Measurements from ENCODE around the gene KHDC4.

The KHDC4 gene

GRCh38 chr1:155919801-155920200 lies 14.4 kb downstream of the KHDC4 start:
- TF ChIP-seq, protein P1, sequence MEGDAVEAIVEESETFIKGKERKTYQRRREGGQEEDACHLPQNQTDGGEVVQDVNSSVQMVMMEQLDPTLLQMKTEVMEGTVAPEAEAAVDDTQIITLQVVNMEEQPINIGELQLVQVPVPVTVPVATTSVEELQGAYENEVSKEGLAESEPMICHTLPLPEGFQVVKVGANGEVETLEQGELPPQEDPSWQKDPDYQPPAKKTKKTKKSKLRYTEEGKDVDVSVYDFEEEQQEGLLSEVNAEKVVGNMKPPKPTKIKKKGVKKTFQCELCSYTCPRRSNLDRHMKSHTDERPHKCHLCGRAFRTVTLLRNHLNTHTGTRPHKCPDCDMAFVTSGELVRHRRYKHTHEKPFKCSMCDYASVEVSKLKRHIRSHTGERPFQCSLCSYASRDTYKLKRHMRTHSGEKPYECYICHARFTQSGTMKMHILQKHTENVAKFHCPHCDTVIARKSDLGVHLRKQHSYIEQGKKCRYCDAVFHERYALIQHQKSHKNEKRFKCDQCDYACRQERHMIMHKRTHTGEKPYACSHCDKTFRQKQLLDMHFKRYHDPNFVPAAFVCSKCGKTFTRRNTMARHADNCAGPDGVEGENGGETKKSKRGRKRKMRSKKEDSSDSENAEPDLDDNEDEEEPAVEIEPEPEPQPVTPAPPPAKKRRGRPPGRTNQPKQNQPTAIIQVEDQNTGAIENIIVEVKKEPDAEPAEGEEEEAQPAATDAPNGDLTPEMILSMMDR (IDR thresholded peaks at IDR 0.05), result no peak
- H3K4me1 ChIP-seq, result peaks cover 0 to 7% (median 1%) of the 10 kb centered on the region in 4 donors
- H3K27ac ChIP-seq, result no peak overlapping the region

DNA sequence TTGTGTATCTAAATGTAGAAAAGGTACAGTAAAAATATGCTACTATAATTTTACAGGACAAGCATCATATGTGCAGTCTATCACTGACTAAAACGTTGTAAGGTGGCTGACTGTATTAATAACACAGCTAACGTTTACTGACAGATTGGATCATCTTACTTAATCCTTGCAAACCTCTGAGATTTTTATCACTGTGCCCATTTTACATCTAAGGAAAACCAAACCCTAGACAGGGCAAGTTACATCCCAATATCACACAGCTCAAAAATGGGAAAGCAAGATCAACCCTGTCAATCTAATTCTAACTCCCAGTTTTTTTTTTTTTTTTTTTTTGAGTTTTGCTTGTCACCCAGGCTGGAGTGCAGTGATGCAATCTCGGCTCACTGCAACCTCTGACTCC lies 15.6 kb downstream of the KHDC4 start:
- H3K27me3 ChIP-seq, result no peaks in the 10 kb centered on the region
- H3K4me3 ChIP-seq, result no peak overlapping the region
- TF ChIP-seq, protein P1 (IDR thresholded peaks at IDR 0.05), result no peak
- no peaks in the 10 kb centered on the region for H3K9me3 ChIP-seq
- peaks cover 0 to 7% (median 1%) of the 10 kb centered on the region in 4 donors for H3K4me1 ChIP-seq
- no peak overlapping the region for H3K27ac ChIP-seq
- DNase-seq, result no peak
- intact Hi-C loops (cut with DNase I; ENCODE audit: low total_unique reads), result no loop called here
- H3K36me3 ChIP-seq, result peaks cover 92 to 100% (median 93%) of the 10 kb centered on the region in 3 donors

More at GRCh38 chr1:155919801-155920200, 14.4 kb downstream of the KHDC4 start:
- Histone ChIP-seq H3K27me3 (no peaks in the 10 kb centered on the region), H3K4me3 (no peak overlapping the region), H3K9me3 (no peaks in the 10 kb centered on the region), H3K36me3 (peaks cover 93 to 100% (median 98%) of the 10 kb centered on the region in 3 donors)
- DNase-seq, result no peak
- intact Hi-C loops (cut with DNase I; ENCODE audit: low total_unique reads), result no loop called here

DNA sequence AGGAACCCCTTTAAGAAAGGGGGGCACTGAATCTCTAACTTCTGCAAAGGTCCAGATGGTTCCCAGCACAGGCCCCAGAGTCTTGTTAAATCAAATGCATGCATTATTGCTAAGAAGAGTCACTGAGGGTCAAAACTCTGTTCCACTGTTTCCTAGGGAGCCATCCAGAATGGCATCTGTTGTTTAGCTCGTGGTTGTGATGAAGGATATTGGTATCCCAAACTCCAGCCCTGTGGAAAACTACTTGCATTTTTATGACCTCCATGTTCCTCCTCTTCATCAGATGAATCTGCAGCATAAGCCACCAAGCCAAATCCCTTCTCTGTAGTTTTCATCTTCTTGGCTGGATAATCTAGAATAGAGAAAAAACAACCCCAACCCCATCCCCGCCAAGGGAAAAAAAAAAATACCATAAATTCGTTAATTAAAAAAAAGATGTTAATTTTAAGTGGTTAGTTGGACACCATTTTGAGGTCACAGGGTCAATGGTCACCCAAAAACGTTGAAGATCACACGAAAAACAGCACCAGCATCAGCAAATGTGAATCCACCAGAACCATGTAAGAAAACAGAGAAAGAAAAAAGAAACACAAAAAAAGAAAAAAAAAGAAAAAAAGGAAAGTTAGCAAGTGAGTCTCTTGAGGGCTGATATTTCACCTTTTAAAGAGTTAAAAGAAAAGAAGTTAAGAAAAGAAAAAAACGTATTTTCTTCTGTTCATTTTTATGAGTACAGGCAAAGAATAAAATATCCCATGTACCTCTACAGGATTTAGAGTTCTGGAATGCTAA lies 20.1 kb downstream of the KHDC4 start:
- no peak overlapping the region for H3K4me3 ChIP-seq
- no peaks in the 10 kb centered on the region for H3K9me3 ChIP-seq
- TF ChIP-seq, protein P1 (IDR thresholded peaks at IDR 0.05), result no peak
- peak overlapping the region in 1 of 2 donors; percentile 20 for H3K27ac ChIP-seq
- H3K36me3 ChIP-seq, result peaks cover 55 to 74% (median 57%) of the 10 kb centered on the region in 3 donors
- H3K4me1 ChIP-seq, result peaks cover 0 to 36% (median 14%) of the 10 kb centered on the region in 4 donors
- intact Hi-C loops (cut with DNase I; ENCODE audit: low total_unique reads), result no loop called here
- H3K27me3 ChIP-seq, result no peaks in the 10 kb centered on the region
- no peak for DNase-seq

DNA sequence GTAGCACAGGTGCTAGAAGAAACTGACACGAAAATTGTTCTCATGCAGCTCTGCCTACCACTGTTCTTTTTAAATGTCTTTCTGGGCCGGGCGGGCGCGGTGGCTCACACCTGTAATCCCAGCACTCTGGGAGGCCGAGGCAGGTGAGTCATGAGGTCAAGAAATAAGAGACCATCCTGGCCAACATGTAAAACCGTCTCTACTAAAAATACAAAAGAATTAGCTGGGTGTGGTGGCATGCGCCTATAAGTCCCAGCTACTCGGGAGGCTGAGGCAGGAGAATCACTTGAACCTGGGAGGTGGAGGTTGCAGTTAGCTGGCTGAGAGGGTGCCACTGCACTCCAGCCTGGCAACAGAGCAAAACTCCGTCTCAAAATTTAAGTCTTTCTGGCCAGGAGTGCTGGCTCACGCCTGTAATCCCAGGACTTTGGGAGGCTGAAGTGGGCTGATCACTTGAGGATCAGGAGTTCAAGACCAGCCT lies 22.1 kb downstream of the KHDC4 start:
- H3K4me3 ChIP-seq, result peak overlapping the region in 1 of 2 donors; percentile 79
- intact Hi-C loops (cut with DNase I; ENCODE audit: low total_unique reads), result no loop called here
- DNase-seq, result no peak
- TF ChIP-seq, protein P1 (IDR thresholded peaks at IDR 0.05), result no peak
- H3K4me1 ChIP-seq, result peaks cover 0 to 43% (median 14%) of the 10 kb centered on the region in 4 donors
- H3K27me3 ChIP-seq, result no peaks in the 10 kb centered on the region
- H3K36me3 ChIP-seq, result peaks cover 47 to 74% (median 52%) of the 10 kb centered on the region in 3 donors
- H3K9me3 ChIP-seq, result no peaks in the 10 kb centered on the region
- peak overlapping the region; percentile 96 for H3K27ac ChIP-seq

GRCh38 chr1:155911156-155912055 lies 22.8 kb downstream of the KHDC4 start, which contains the start of gene RIT1:
RIT1 (minus strand) TSS chr1:155911349; CDS start chr1:155910761, 588 bp downstream.
- H3K36me3 ChIP-seq, result peaks cover 45 to 74% (median 46%) of the 10 kb centered on the region in 3 donors

More at GRCh38 chr1:155911156-155912055, 22.8 kb downstream of the KHDC4 start, which contains the start of gene RIT1:
- intact Hi-C loops (cut with DNase I; ENCODE audit: low total_unique reads), result no loop called here
- Histone ChIP-seq H3K27ac (peak within 1 kb of the TSS; percentile 96), H3K4me1 (peaks cover 0 to 43% (median 14%) of the 10 kb centered on the region in 4 donors), H3K4me3 (peak within 1 kb of the TSS; percentile 79 to 86), H3K27me3 (no peaks in the 10 kb centered on the region), H3K9me3 (no peaks in the 10 kb centered on the region)
- peak; percentile 89 to 94 for DNase-seq
- TF ChIP-seq, protein P1 (IDR thresholded peaks at IDR 0.05), result peak; percentile 24 to 47
